H9 (cell line): ENCODE data around the gene KIF2C. TPM values are rescaled to one million over a fixed set of nuclear protein-coding genes. Genes with fewer than 3 reads are reported as not detected.

ENCODE experiments used
- DNase-seq: peaks from one replicate; pipeline ENCODE4 v3.0.0-alpha.2; 2017
- H2AFZ ChIP-seq: one replicate; pipeline ENCODE4 v1.6.1; 2013; ENCODE audit warnings: mild to moderate bottlenecking, low read length, control low read depth, moderate library complexity
- H2AK5ac ChIP-seq: 2 replicates; pipeline ENCODE4 v1.6.1; 2013; ENCODE audit warnings: low read length, control low read depth, mixed read lengths; ENCODE audit not compliant: insufficient read length
- H2BK120ac ChIP-seq: one replicate; pipeline ENCODE4 v1.6.1; 2013; ENCODE audit warnings: low read depth, mild to moderate bottlenecking, low read length, control low read depth, inconsistent platforms; ENCODE audit not compliant: poor library complexity, severe bottlenecking
- H2BK12ac ChIP-seq: 2 replicates; pipeline ENCODE4 v1.6.1; 2013; ENCODE audit warnings: low read length, control low read depth, mixed read lengths, low read depth; ENCODE audit not compliant: insufficient read length
- H2BK15ac ChIP-seq: 2 replicates; pipeline ENCODE4 v1.6.1; 2013; ENCODE audit warnings: low read depth, low read length, control low read depth
- H2BK20ac ChIP-seq: one replicate; pipeline ENCODE4 v1.6.1; 2013; ENCODE audit warnings: low read depth, mild to moderate bottlenecking, low read length, control low read depth, inconsistent platforms; ENCODE audit not compliant: poor library complexity, severe bottlenecking
- H2BK5ac ChIP-seq: 2 replicates; pipeline ENCODE4 v1.6.1; 2013; ENCODE audit warnings: low read length, control low read depth, mixed read lengths; ENCODE audit not compliant: insufficient read length
- H3K14ac ChIP-seq: 2 replicates; pipeline ENCODE4 v1.6.1; 2013; ENCODE audit warnings: low read length, control low read depth; ENCODE audit not compliant: insufficient read depth
- H3K18ac ChIP-seq: 2 replicates; pipeline ENCODE4 v1.6.1; 2013; ENCODE audit warnings: low read depth, mild to moderate bottlenecking, mixed read lengths, low read length, control low read depth; ENCODE audit not compliant: insufficient read length
- H3K23ac ChIP-seq: 2 replicates; pipeline ENCODE4 v1.6.1; 2013; ENCODE audit warnings: low read length, control low read depth, mixed read lengths, low read depth; ENCODE audit not compliant: insufficient read length
- H3K23me2 ChIP-seq: 2 replicates; pipeline ENCODE4 v1.6.1; 2013; ENCODE audit warnings: low read depth, mild to moderate bottlenecking, mixed read lengths, low read length, control low read depth; ENCODE audit not compliant: insufficient read length, poor library complexity, severe bottlenecking
- H3K27ac ChIP-seq: 2 replicates; pipeline ENCODE4 v1.5.1; 2013; ENCODE audit warnings: low read length, control low read depth, mixed read lengths, low read depth; ENCODE audit not compliant: insufficient read length
- H3K27me3 ChIP-seq: 2 replicates; pipeline ENCODE4 v1.6.1; 2013; ENCODE audit warnings: low read length, control low read depth, inconsistent platforms; ENCODE audit not compliant: insufficient read depth
- H3K4ac ChIP-seq: 2 replicates; pipeline ENCODE4 v1.6.1; 2013; ENCODE audit warnings: low read depth, mild to moderate bottlenecking, control low read depth, inconsistent platforms, low read length, moderate library complexity
- H3K4me1 ChIP-seq: 2 replicates; pipeline ENCODE4 v1.6.1; 2013; ENCODE audit warnings: low read length, control low read depth, inconsistent platforms; ENCODE audit not compliant: insufficient read depth
- H3K4me2 ChIP-seq: 2 replicates; pipeline ENCODE4 v1.6.1; 2013; ENCODE audit warnings: low read length, control low read depth, mixed read lengths; ENCODE audit not compliant: insufficient read length, insufficient read depth
- H3K56ac ChIP-seq: 2 replicates; pipeline ENCODE4 v1.6.1; 2013; ENCODE audit warnings: low read depth, mild to moderate bottlenecking, mixed read lengths, low read length, control low read depth; ENCODE audit not compliant: insufficient read length
- H3K79me1 ChIP-seq: 2 replicates; pipeline ENCODE4 v1.6.1; 2013; ENCODE audit warnings: low read depth, mild to moderate bottlenecking, moderate library complexity, low read length, control low read depth, inconsistent platforms; ENCODE audit not compliant: insufficient read depth, poor library complexity, severe bottlenecking
- H3K79me2 ChIP-seq: 2 replicates; pipeline ENCODE4 v1.6.1; 2013; ENCODE audit warnings: low read length, control low read depth, inconsistent platforms; ENCODE audit not compliant: insufficient read depth
- H3K9ac ChIP-seq: 2 replicates; pipeline ENCODE4 v1.6.1; 2013; ENCODE audit warnings: low read length, control low read depth, mixed read lengths; ENCODE audit not compliant: insufficient read length; ENCODE audit errors: extremely low read depth
- H3K9me3 ChIP-seq: one replicate; pipeline ENCODE4 v1.6.1; 2013; ENCODE audit warnings: low read depth, low read length, inconsistent platforms; ENCODE audit not compliant: control insufficient read depth
- H3T11ph ChIP-seq: one replicate; pipeline ENCODE4 v1.6.1; 2013; ENCODE audit warnings: mild to moderate bottlenecking, low read length, control low read depth, inconsistent platforms
- H4K20me1 ChIP-seq: one replicate; pipeline ENCODE4 v1.6.1; 2013; ENCODE audit not compliant: control insufficient read depth, insufficient read length, insufficient read depth
- H4K5ac ChIP-seq: 2 replicates; pipeline ENCODE4 v1.6.1; 2013; ENCODE audit warnings: low read depth, mild to moderate bottlenecking, mixed read lengths, low read length, control low read depth; ENCODE audit not compliant: insufficient read length
- H4K8ac ChIP-seq: replicated peaks from 2 replicates; pipeline ENCODE4 v1.6.1; 2013; ENCODE audit warnings: low read length, control low read depth, mixed read lengths, low read depth; ENCODE audit not compliant: insufficient read length
- H4K91ac ChIP-seq: 2 replicates; pipeline ENCODE4 v1.6.1; 2013; ENCODE audit warnings: low read depth, mild to moderate bottlenecking, moderate library complexity, mixed read lengths, low read length, control low read depth; ENCODE audit not compliant: insufficient read length
- H3K27ac Mint-ChIP-seq, 3 experiments: 2 replicates in 2 of 3; 3 replicates in 1 of 3; pipeline ENCODE4 v1.8.0; 2020 to 2021; ENCODE audit warnings: mixed read lengths in 3 of 3, mild to moderate bottlenecking in 1 of 3, moderate library complexity in 1 of 3
- H3K27me3 Mint-ChIP-seq: 2 replicates; pipeline ENCODE4 v1.8.0; 2021; ENCODE audit warnings: low read depth, mild to moderate bottlenecking, moderate library complexity, mixed read lengths
- H3K36me3 Mint-ChIP-seq, 3 experiments: 2 replicates in 2 of 3; 3 replicates in 1 of 3; pipeline ENCODE4 v1.8.0; 2020 to 2021; ENCODE audit warnings: low read depth in 3 of 3, mixed read lengths in 3 of 3; ENCODE audit not compliant: insufficient read depth in 1 of 3
- H3K4me1 Mint-ChIP-seq, 2 experiments: 2 replicates each; pipeline ENCODE4 v1.8.0; 2020; ENCODE audit warnings: mixed read lengths in 2 of 2
- H3K4me3 Mint-ChIP-seq, 2 experiments: 2 replicates in 1 of 2; 3 replicates in 1 of 2; pipeline ENCODE4 v1.8.0; 2020 to 2021; ENCODE audit warnings: mild to moderate bottlenecking in 2 of 2, mixed read lengths in 2 of 2, moderate library complexity in 1 of 2
- H3K9me3 Mint-ChIP-seq, 2 experiments: 2 replicates in 1 of 2; 3 replicates in 1 of 2; pipeline ENCODE4 v1.8.0; 2020; ENCODE audit warnings: mild to moderate bottlenecking in 2 of 2, mixed read lengths in 2 of 2, moderate library complexity in 1 of 2
- WGBS: extraction: QIAGEN DNeasy Blood & Tissue Kit; methylation state at CpG from one replicate; pipeline ENCODE4 v1.1.7; 2013; ENCODE audit warnings: missing lambda C conversion rate, low lambda C conversion rate, mixed read lengths; ENCODE audit not compliant: insufficient read length; ENCODE audit errors: extremely low coverage; 5-methylcytosine and 5-hydroxymethylcytosine counted together
- total RNA-seq: library from RNA; stranded (reverse); gene quantifications from 2 replicates; pipeline ENCODE4 v1.2.1, GENCODE V29; 2021
- TF ChIP-seq, protein P1 (sequence below): fragments of 200-600 bp; sonication (generic); conservative IDR thresholded peaks from 3 replicates; pipeline ENCODE4 v1.8.0; 2021; ENCODE audit warnings: antibody characterized with exemption, mild to moderate bottlenecking

KIF2C gene
- total RNA-seq, 1 experiment from 2014 or later = 73.1 TPM

DNA sequence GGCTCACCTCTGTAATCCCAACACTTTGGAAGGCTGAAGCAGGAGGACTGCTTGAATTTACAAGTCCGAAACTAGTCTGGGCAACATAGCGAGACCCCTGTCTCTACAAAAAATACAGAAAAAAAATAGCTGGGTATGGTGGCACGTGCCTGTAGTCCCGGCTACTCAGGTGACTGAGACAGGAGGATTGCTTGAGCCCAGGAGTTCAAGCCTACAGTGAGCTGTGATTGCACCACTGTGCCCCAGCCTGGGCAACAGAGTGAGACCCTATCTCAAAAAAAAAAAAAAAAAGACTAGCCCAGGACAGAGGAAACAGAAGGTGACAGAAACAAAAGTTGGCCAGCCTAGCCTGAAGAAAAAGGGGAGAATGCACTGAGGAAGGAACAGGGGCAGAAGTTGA lies 44.0 kb upstream of the KIF2C start:
- H2BK15ac ChIP-seq = no peak overlapping the region
- WGBS = no CpG with 5 or more reads among the region's 4 CpGs
- no peak overlapping the region for H3K4me2 ChIP-seq
- H3K27me3 Mint-ChIP-seq = peaks cover 5% of the 10 kb centered on the region
- H3K23me2 ChIP-seq = no peaks in the 10 kb centered on the region
- no peak overlapping the region for H3K27ac Mint-ChIP-seq
- H4K8ac ChIP-seq = no peak overlapping the region
- no peak overlapping the region for H2BK20ac ChIP-seq
- TF ChIP-seq, protein P1, sequence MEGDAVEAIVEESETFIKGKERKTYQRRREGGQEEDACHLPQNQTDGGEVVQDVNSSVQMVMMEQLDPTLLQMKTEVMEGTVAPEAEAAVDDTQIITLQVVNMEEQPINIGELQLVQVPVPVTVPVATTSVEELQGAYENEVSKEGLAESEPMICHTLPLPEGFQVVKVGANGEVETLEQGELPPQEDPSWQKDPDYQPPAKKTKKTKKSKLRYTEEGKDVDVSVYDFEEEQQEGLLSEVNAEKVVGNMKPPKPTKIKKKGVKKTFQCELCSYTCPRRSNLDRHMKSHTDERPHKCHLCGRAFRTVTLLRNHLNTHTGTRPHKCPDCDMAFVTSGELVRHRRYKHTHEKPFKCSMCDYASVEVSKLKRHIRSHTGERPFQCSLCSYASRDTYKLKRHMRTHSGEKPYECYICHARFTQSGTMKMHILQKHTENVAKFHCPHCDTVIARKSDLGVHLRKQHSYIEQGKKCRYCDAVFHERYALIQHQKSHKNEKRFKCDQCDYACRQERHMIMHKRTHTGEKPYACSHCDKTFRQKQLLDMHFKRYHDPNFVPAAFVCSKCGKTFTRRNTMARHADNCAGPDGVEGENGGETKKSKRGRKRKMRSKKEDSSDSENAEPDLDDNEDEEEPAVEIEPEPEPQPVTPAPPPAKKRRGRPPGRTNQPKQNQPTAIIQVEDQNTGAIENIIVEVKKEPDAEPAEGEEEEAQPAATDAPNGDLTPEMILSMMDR = no peak
- no peak overlapping the region for H3T11ph ChIP-seq
- H3K4ac ChIP-seq = no peak overlapping the region
- no peak overlapping the region for H3K4me3 Mint-ChIP-seq
- H2BK12ac ChIP-seq = no peak overlapping the region
- H2BK5ac ChIP-seq = no peak overlapping the region
- no peak overlapping the region for H3K56ac ChIP-seq
- H3K27me3 ChIP-seq = no peaks in the 10 kb centered on the region
- no peak overlapping the region for H2AFZ ChIP-seq
- H3K79me1 ChIP-seq = no peaks in the 10 kb centered on the region
- H4K5ac ChIP-seq = no peak overlapping the region
- H2AK5ac ChIP-seq = no peak overlapping the region
- no peaks in the 10 kb centered on the region for H3K36me3 Mint-ChIP-seq
- H3K79me2 ChIP-seq = no peaks in the 10 kb centered on the region
- H4K91ac ChIP-seq = no peak overlapping the region
- H3K4me1 Mint-ChIP-seq = peaks cover 0 to 5% of the 10 kb centered on the region in 2 experiments; a peak in 2 of 4 replicates
- H3K9ac ChIP-seq = no peak overlapping the region
- no peak overlapping the region for H3K14ac ChIP-seq
- H3K18ac ChIP-seq = no peak overlapping the region
- no peak overlapping the region for H2BK120ac ChIP-seq
- no peaks in the 10 kb centered on the region for H3K4me1 ChIP-seq
- no peak overlapping the region for H3K27ac ChIP-seq
- no peaks in the 10 kb centered on the region for H3K9me3 Mint-ChIP-seq
- no peaks in the 10 kb centered on the region for H4K20me1 ChIP-seq
- H3K9me3 ChIP-seq = no peaks in the 10 kb centered on the region
- H3K23ac ChIP-seq = no peak overlapping the region
- no peak for DNase-seq
